ENCODE data around the gene PPP2R2B.

Gene PPP2R2B

DNA sequence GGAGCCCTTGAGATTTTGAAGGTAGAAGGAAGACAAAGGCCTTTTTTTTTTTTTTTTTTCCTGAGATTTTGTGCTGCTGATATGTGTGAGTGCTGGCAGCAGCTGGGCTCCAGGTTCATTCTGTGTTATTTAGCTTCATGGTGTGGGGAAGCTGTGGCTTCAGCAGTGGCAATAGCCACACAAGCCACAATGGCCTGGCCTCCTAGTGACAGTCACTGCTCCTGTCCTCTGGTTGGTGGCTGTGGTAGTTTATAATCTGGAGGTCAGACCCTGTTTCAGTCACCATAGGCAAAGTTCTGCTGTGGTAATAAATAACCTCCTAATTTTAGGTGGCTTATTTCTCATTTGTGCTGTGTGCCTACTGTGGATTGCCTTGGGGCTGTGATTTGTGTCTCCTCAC, 334.3 kb downstream of the PPP2R2B start:
- H3K27me3 ChIP-seq (replicated peaks): no peaks in the 10 kb centered on the region
- no peak overlapping the region for H3K4me3 ChIP-seq (ENCODE audit: low read depth, low read length)
- no peaks in the 10 kb centered on the region for H3K36me3 ChIP-seq (replicated peaks)
- no peak overlapping the region for H3K27ac ChIP-seq
- TF ChIP-seq, protein P1, sequence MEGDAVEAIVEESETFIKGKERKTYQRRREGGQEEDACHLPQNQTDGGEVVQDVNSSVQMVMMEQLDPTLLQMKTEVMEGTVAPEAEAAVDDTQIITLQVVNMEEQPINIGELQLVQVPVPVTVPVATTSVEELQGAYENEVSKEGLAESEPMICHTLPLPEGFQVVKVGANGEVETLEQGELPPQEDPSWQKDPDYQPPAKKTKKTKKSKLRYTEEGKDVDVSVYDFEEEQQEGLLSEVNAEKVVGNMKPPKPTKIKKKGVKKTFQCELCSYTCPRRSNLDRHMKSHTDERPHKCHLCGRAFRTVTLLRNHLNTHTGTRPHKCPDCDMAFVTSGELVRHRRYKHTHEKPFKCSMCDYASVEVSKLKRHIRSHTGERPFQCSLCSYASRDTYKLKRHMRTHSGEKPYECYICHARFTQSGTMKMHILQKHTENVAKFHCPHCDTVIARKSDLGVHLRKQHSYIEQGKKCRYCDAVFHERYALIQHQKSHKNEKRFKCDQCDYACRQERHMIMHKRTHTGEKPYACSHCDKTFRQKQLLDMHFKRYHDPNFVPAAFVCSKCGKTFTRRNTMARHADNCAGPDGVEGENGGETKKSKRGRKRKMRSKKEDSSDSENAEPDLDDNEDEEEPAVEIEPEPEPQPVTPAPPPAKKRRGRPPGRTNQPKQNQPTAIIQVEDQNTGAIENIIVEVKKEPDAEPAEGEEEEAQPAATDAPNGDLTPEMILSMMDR (IDR thresholded peaks at IDR 0.05; ENCODE audit: low read depth, low read length, missing control alignments): no peak
- DNase-seq: no peak
- in situ Hi-C loops (cut with HindIII; ENCODE audit: low pct_ligation_motif_present, low sequenced_read_pairs): loop anchor here (25.0 kb wide), 1 partner anchor 643 kb away; no protein-coding TSS in a partner anchor

GRCh38 chr5:146541958-146542849, 336.4 kb downstream of the PPP2R2B start:
- TF ChIP-seq, protein P1 (IDR thresholded peaks at IDR 0.05; ENCODE audit: low read depth, low read length, missing control alignments): peak; percentile 97
- H3K27ac ChIP-seq: no peak overlapping the region
- in situ Hi-C loops (cut with HindIII; ENCODE audit: low pct_ligation_motif_present, low sequenced_read_pairs): loop anchor here (25.0 kb wide), 1 partner anchor 645 kb away; no protein-coding TSS in a partner anchor
- H3K4me3 ChIP-seq (ENCODE audit: low read depth, low read length): no peak overlapping the region
- no peaks in the 10 kb centered on the region for H3K36me3 ChIP-seq (replicated peaks)
- DNase-seq: peak; percentile 65
- H3K27me3 ChIP-seq (replicated peaks): no peaks in the 10 kb centered on the region

DNA sequence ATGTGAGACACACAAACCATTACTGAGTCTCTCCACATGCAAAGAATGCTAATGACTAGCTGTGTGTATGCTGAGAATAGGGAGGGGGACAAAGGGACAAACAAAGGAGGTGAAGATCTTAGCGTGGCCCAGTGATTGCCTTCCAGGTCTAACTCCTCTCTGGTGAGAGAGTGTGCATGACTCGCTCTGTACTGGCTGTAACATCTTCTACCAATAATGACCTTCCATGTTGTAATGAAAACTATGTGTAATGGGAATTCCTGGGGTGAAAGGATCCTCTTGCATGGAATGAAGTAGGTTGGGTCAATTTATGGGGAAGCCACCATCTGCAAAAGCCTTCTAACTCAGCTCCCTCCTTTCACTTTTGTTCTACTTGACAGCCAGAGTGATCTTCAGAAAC, 338.1 kb downstream of the PPP2R2B start:
- no peak overlapping the region for H3K4me3 ChIP-seq (ENCODE audit: low read depth, low read length)
- TF ChIP-seq, protein P1 (IDR thresholded peaks at IDR 0.05; ENCODE audit: low read depth, low read length, missing control alignments): no peak
- no peaks in the 10 kb centered on the region for H3K27me3 ChIP-seq (replicated peaks)
- no peaks in the 10 kb centered on the region for H3K36me3 ChIP-seq (replicated peaks)
- in situ Hi-C loops (cut with HindIII; ENCODE audit: low pct_ligation_motif_present, low sequenced_read_pairs): loop anchor here (25.0 kb wide), 1 partner anchor 647 kb away; no protein-coding TSS in a partner anchor
- no peak for DNase-seq
- H3K27ac ChIP-seq: no peak overlapping the region

DNA sequence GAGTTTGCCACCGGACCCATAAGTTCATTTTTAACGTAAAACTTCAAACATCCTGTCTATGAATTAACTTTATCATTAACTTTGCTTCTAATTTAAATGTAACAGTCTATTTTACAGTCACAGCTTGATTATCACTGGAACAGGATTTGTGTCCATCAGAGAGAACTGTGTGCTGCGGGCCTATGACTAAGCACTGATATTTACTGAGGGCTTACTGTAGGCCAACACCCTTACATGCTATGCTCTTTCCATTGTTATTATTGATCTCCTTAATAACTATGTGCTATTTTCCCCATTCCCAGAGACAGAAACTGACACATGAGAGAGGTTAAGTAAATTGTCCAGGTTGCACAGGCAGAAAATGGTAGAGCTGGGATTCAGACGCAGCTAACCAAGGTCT, 338.6 kb downstream of the PPP2R2B start:
- DNase-seq: no peak
- TF ChIP-seq, protein P1 (IDR thresholded peaks at IDR 0.05; ENCODE audit: low read depth, low read length, missing control alignments): no peak
- in situ Hi-C loops (cut with HindIII; ENCODE audit: low pct_ligation_motif_present, low sequenced_read_pairs): loop anchor here (25.0 kb wide), 1 partner anchor 647 kb away; no protein-coding TSS in a partner anchor
- Histone ChIP-seq H3K27me3 (replicated peaks) (no peaks in the 10 kb centered on the region), H3K27ac (no peak overlapping the region), H3K36me3 (replicated peaks) (no peaks in the 10 kb centered on the region), H3K4me3 (ENCODE audit: low read depth, low read length) (no peak overlapping the region)

DNA sequence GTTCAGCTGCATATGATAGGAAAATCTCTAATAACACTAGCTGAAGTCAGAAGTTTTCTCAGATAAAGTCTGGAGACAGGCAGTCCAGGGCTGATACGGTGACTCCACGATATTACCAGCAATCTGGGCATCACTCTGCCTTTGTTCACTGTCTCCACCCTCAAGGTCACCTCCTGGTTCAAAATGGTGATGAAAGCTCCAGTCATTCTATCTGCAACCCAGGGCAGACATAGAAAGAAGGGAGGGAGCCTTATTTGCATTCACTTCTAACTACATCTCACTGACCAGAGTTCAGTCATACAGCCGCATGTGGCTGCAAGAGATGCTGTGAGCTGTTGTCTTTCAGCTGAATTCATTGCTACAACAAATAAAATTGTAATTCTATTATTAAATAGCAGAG, 340.1 kb downstream of the PPP2R2B start:
- TF ChIP-seq, protein P1 (IDR thresholded peaks at IDR 0.05; ENCODE audit: low read depth, low read length, missing control alignments): no peak
- no peak for DNase-seq
- Histone ChIP-seq H3K27me3 (replicated peaks) (no peaks in the 10 kb centered on the region), H3K4me3 (ENCODE audit: low read depth, low read length) (no peak overlapping the region), H3K27ac (no peak overlapping the region), H3K36me3 (replicated peaks) (no peaks in the 10 kb centered on the region)
- in situ Hi-C loops (cut with HindIII; ENCODE audit: low pct_ligation_motif_present, low sequenced_read_pairs): loop anchor here (25.0 kb wide), 1 partner anchor 649 kb away; no protein-coding TSS in a partner anchor
